ENCODE measurements around the gene ARHGEF19. TPM values are rescaled to one million over a fixed set of nuclear protein-coding genes. Genes with fewer than 3 reads are reported as not detected.

ARHGEF19 gene
- total and polyA plus RNA-seq, 8 donors = 10.4 to 67.7 (median 56.5) TPM

GRCh38 chr1:16187748-16188401 is 24.6 kb downstream of the ARHGEF19 start:
- ATAC-seq = peak; percentile 81
- Histone ChIP-seq H3K27ac (no peak overlapping the region), H3K4me3 (no peak overlapping the region), H3K9me3 (no peaks in the 10 kb centered on the region), H3K36me3 (no peaks in the 10 kb centered on the region), H3K4me1 (peaks cover 6 to 11% of the 10 kb centered on the region in 2 donors), H3K27me3 (no peaks in the 10 kb centered on the region)
- DNase-seq = peak; percentile 71 to 92 (median 78)
- intact Hi-C loops (cut with DNase I) = loop anchor here in 1 of 2 donors (2.0 to 5.0 kb wide), 2 partner anchors 54 to 109 kb away; no protein-coding TSS in a partner anchor
- peak; percentile 94 for TF ChIP-seq CTCF (IDR thresholded peaks at IDR 0.05)

GRCh38 chr1:16186655-16187235 is 25.7 kb downstream of the ARHGEF19 start:
- Histone ChIP-seq H3K27ac (no peak overlapping the region), H3K4me3 (no peak overlapping the region), H3K27me3 (no peaks in the 10 kb centered on the region), H3K36me3 (no peaks in the 10 kb centered on the region), H3K4me1 (peaks cover 14 to 23% of the 10 kb centered on the region in 2 donors), H3K9me3 (no peaks in the 10 kb centered on the region)
- TF ChIP-seq CTCF (IDR thresholded peaks at IDR 0.05) = no peak
- peak in 1 of 4 donors; percentile 15 for DNase-seq
- intact Hi-C loops (cut with DNase I) = loop anchor here in 1 of 2 donors (5.0 kb wide), 1 partner anchor 56 kb away; no protein-coding TSS in a partner anchor
- no peak for ATAC-seq

- TF ChIP-seq CTCF (IDR thresholded peaks at IDR 0.05) = no peak
- no peaks in the 10 kb centered on the region for H3K36me3 ChIP-seq
- peaks cover 19 to 33% of the 10 kb centered on the region in 2 donors for H3K4me1 ChIP-seq
- H3K9me3 ChIP-seq = no peaks in the 10 kb centered on the region
- intact Hi-C loops (cut with DNase I) = loop anchor here in 1 of 2 donors (5.0 kb wide), 1 partner anchor 58 kb away; no protein-coding TSS in a partner anchor
- DNase-seq (peak in 1 of 4 donors; percentile 56), ATAC-seq (no peak)
- H3K27me3 ChIP-seq = no peaks in the 10 kb centered on the region
- no peak overlapping the region for H3K27ac ChIP-seq
- no peak overlapping the region for H3K4me3 ChIP-seq
Observed at GRCh38 chr1:16184557-16185303, 27.7 kb downstream of the ARHGEF19 start.

- ATAC-seq (no peak), DNase-seq (no peak)
- Histone ChIP-seq H3K36me3 (no peaks in the 10 kb centered on the region), H3K9me3 (no peaks in the 10 kb centered on the region), H3K27ac (no peak overlapping the region), H3K4me1 (peaks cover 20 to 33% of the 10 kb centered on the region in 2 donors), H3K4me3 (no peak overlapping the region), H3K27me3 (no peaks in the 10 kb centered on the region)
- no peak for TF ChIP-seq CTCF (IDR thresholded peaks at IDR 0.05)
- intact Hi-C loops (cut with DNase I) = no loop called here
Observed at GRCh38 chr1:16183765-16184556, 28.5 kb downstream of the ARHGEF19 start.

Data from left lung (tissue), 10 donors.